K562 (cell line): Measurements from ENCODE around the gene SOX6.

ENCODE experiments used
- GATA2 ChIP-seq: sonication (generic); formaldehyde crosslinking; IDR thresholded peaks from 2 replicates; pipeline ENCODE4 v1.4.0; 2020; ENCODE audit warnings: mild to moderate bottlenecking, missing genetic modification reagents
- POLR2A ChIP-seq: fragments of 450-650 bp; conservative IDR thresholded peaks from 2 replicates; pipeline ENCODE4 v1.6.1; 2016
- RFX5 ChIP-seq: IDR thresholded peaks from 2 replicates; pipeline ENCODE4 v1.6.1; 2011; ENCODE audit warnings: low read depth, mild to moderate bottlenecking, improper control_type of control experiment, low read length
- SMARCC2 ChIP-seq: fragments of 450-650 bp; IDR thresholded peaks from 2 replicates; pipeline ENCODE4 v1.6.1; 2017; ENCODE audit warnings: antibody characterized with exemption, moderate library complexity, mild to moderate bottlenecking, low read depth
- YY1 ChIP-seq, 3 experiments: IDR thresholded peaks; 2 replicates each; pipeline ENCODE4 v1.6.1; 2011; ENCODE audit warnings: low read length in 2 of 3, mild to moderate bottlenecking in 2 of 3, moderate library complexity in 2 of 3, borderline replicate concordance in 1 of 3, control low read depth in 1 of 3, low read depth in 1 of 3; ENCODE audit not compliant: insufficient read depth in 3 of 3, insufficient replicate concordance in 2 of 3, control insufficient read depth in 1 of 3, insufficient read length in 1 of 3; ENCODE audit errors: extremely low read depth in 1 of 3
- ZFP91 ChIP-seq: sonication (generic); formaldehyde crosslinking; IDR thresholded peaks from 2 replicates; pipeline ENCODE4 v1.8.0; 2022; ENCODE audit warnings: mild to moderate bottlenecking, missing genetic modification reagents

GRCh38 chr11:16393340-16393739 lies 37.0 kb upstream of the SOX6 start:
- TF ChIP-seq YY1 (IDR thresholded peaks at IDR 0.05; ENCODE audit: borderline replicate concordance in 1 of 3, control insufficient read depth in 1 of 3, extremely low read depth in 1 of 3, insufficient read depth in 3 of 3, insufficient read length in 1 of 3, insufficient replicate concordance in 2 of 3, low read depth in 1 of 3, low read length in 2 of 3) (no peak), SMARCC2 (no peak), ZFP91 (CRISPR knock-in tag) (no peak), POLR2A (no peak), RFX5 (no peak), GATA2 (CRISPR knock-in tag) (no peak)
